Tibial nerve (tissue), 4 donors: ENCODE measurements around the gene OR5K2. TPM values are rescaled to one million over a fixed set of nuclear protein-coding genes. Genes with fewer than 3 reads are reported as not detected.

Source experiments
- DNase-seq, 2 donors: peaks; one replicate each; pipeline ENCODE4 v3.0.0-alpha.2; 2019; ENCODE audit warnings: low spot score in 2 of 2
- H3K27ac ChIP-seq, 4 donors: fragments of 200-600 bp; sonication (generic) in 3 of 4; one replicate each; pipeline ENCODE4 v1.5.1; 2017 to 2019; ENCODE audit warnings: mild to moderate bottlenecking in 1 of 4
- H3K27me3 ChIP-seq, 2 donors: fragments of 200-600 bp; sonication (generic) in 1 of 2; one replicate each; pipeline versions ENCODE4 v1.5.1 to v1.6.0; 2017 to 2019
- H3K36me3 ChIP-seq, 3 donors: fragments of 200-600 bp; sonication (generic); one replicate each; pipeline ENCODE4 v1.5.1; 2018 to 2019
- H3K4me1 ChIP-seq, 4 donors: fragments of 200-600 bp; sonication (generic) in 3 of 4; one replicate each; pipeline ENCODE4 v1.5.1; 2017 to 2019
- H3K4me3 ChIP-seq, 4 donors: fragments of 200-600 bp; sonication (generic) in 3 of 4; one replicate each; pipeline ENCODE4 v1.5.1; 2017 to 2019; ENCODE audit warnings: mild to moderate bottlenecking in 1 of 4, moderate library complexity in 1 of 4
- H3K9me3 ChIP-seq, 4 donors: fragments of 200-600 bp; sonication (generic) in 3 of 4; one replicate each; pipeline ENCODE4 v1.5.1; 2017 to 2019
- CTCF ChIP-seq, 5 experiments: fragments of 200-600 bp in 3 of 5; fragments of 450-650 bp in 2 of 5; sonication (generic) in 3 of 5; IDR thresholded peaks; one replicate each; pipeline ENCODE4 v1.5.1; 2016 to 2019; ENCODE audit warnings: antibody characterized with exemption in 5 of 5, mild to moderate bottlenecking in 3 of 5, moderate library complexity in 2 of 5
- EP300 ChIP-seq, 2 donors: sonication (generic); formaldehyde crosslinking; IDR thresholded peaks; one replicate each; pipeline ENCODE4 v1.6.1; 2017; ENCODE audit warnings: antibody characterized with exemption in 2 of 2, mild to moderate bottlenecking in 1 of 2
- POLR2A ChIP-seq, 2 donors: fragments of 450-650 bp; IDR thresholded peaks; one replicate each; pipeline ENCODE4 v1.6.1; 2017; ENCODE audit warnings: antibody characterized with exemption in 2 of 2, mild to moderate bottlenecking in 2 of 2, moderate library complexity in 2 of 2
- WGBS, 2 donors: methylation state at CpG; one replicate each; pipeline ENCODE4 v1.1.5; 2018; 5-methylcytosine and 5-hydroxymethylcytosine counted together
- total RNA-seq, 4 donors: library from RNA; depleted of rRNA; stranded (reverse); fragments of >200 nt; gene quantifications; one replicate each; pipeline ENCODE4 v1.1.0, GENCODE V29; 2016

OR5K2 gene
- total RNA-seq, 4 donors from 2014 or later, result not detected

GRCh38 chr3:98532709-98533571, 35.5 kb downstream of the OR5K2 start:
- no peak for DNase-seq
- Histone ChIP-seq H3K9me3 (no peaks in the 10 kb centered on the region), H3K4me3 (peak overlapping the region in 1 of 4 donors; percentile 24), H3K36me3 (peaks cover 0 to 2% (median 0%) of the 10 kb centered on the region in 3 donors), H3K4me1 (no peaks in the 10 kb centered on the region), H3K27me3 (no peaks in the 10 kb centered on the region), H3K27ac (peak overlapping the region in 1 of 4 donors; percentile 31)
- WGBS, 2 donors, result 88 to 92% methylated on average over 6 of the region's 6 CpGs
- no peak for TF ChIP-seq POLR2A (IDR thresholded peaks at IDR 0.05)
- no peak for TF ChIP-seq EP300 (IDR thresholded peaks at IDR 0.05)
- TF ChIP-seq CTCF (IDR thresholded peaks at IDR 0.05), result no peak

GRCh38 chr3:98534168-98534567, 36.7 kb downstream of the OR5K2 start:
- H3K4me3 ChIP-seq, result peak overlapping the region in 1 of 4 donors; percentile 24
- WGBS, 2 donors, result 94 to 97% methylated on average over 2 of the region's 2 CpGs
- TF ChIP-seq POLR2A (IDR thresholded peaks at IDR 0.05) (no peak), CTCF (IDR thresholded peaks at IDR 0.05) (no peak), EP300 (IDR thresholded peaks at IDR 0.05) (no peak)
- H3K9me3 ChIP-seq, result no peaks in the 10 kb centered on the region
- H3K36me3 ChIP-seq, result peaks cover 0 to 2% (median 0%) of the 10 kb centered on the region in 3 donors
- no peak for DNase-seq
- no peaks in the 10 kb centered on the region for H3K4me1 ChIP-seq
- H3K27ac ChIP-seq, result peak overlapping the region in 1 of 4 donors; percentile 31
- H3K27me3 ChIP-seq, result no peaks in the 10 kb centered on the region

GRCh38 chr3:98534734-98535133, 37.3 kb downstream of the OR5K2 start:
- no peak for DNase-seq
- no peak for TF ChIP-seq EP300 (IDR thresholded peaks at IDR 0.05)
- TF ChIP-seq POLR2A (IDR thresholded peaks at IDR 0.05), result no peak
- TF ChIP-seq CTCF (IDR thresholded peaks at IDR 0.05), result no peak
- Histone ChIP-seq H3K9me3 (no peaks in the 10 kb centered on the region), H3K4me1 (no peaks in the 10 kb centered on the region), H3K27me3 (no peaks in the 10 kb centered on the region), H3K4me3 (no peak overlapping the region), H3K27ac (no peak overlapping the region), H3K36me3 (peaks cover 0 to 2% (median 0%) of the 10 kb centered on the region in 3 donors)
- 87 to 91% methylated on average over 1 of the region's 1 CpG for WGBS, 2 donors

GRCh38 chr3:98536456-98537017, 39.1 kb downstream of the OR5K2 start:
- no peaks in the 10 kb centered on the region for H3K27me3 ChIP-seq
- peak overlapping the region in 1 of 4 donors; percentile 37 for H3K27ac ChIP-seq
- 88 to 93% methylated on average over 6 of the region's 6 CpGs for WGBS, 2 donors
- H3K4me3 ChIP-seq, result no peak overlapping the region
- no peaks in the 10 kb centered on the region for H3K4me1 ChIP-seq
- H3K9me3 ChIP-seq, result no peaks in the 10 kb centered on the region
- TF ChIP-seq CTCF (IDR thresholded peaks at IDR 0.05), result no peak
- no peak for TF ChIP-seq EP300 (IDR thresholded peaks at IDR 0.05)
- TF ChIP-seq POLR2A (IDR thresholded peaks at IDR 0.05), result no peak
- DNase-seq, result no peak
- peaks cover 0 to 2% (median 0%) of the 10 kb centered on the region in 3 donors for H3K36me3 ChIP-seq

- no peaks in the 10 kb centered on the region for H3K27me3 ChIP-seq
These were observed 42.9 kb downstream of the OR5K2 start for GRCh38 chr3:98540346-98540745.

More at GRCh38 chr3:98540346-98540745, 42.9 kb downstream of the OR5K2 start:
- H3K27ac ChIP-seq, result no peak overlapping the region
- no peaks in the 10 kb centered on the region for H3K4me1 ChIP-seq
- DNase-seq, result no peak
- 84 to 86% methylated on average over 3 of the region's 3 CpGs for WGBS, 2 donors
- no peak overlapping the region for H3K4me3 ChIP-seq
- no peaks in the 10 kb centered on the region for H3K9me3 ChIP-seq
- TF ChIP-seq POLR2A (IDR thresholded peaks at IDR 0.05) (no peak), EP300 (IDR thresholded peaks at IDR 0.05) (no peak)
- H3K36me3 ChIP-seq, result peaks cover 0 to 2% (median 0%) of the 10 kb centered on the region in 3 donors
